HepG2 (cell line): ENCODE data around the gene BCAT1.

Experiments used
- ASH2L ChIP-seq: fragments of 300-600, 200-600 bp; sonication (generic); IDR thresholded peaks from 2 replicates; pipeline ENCODE4 v1.7.0; 2017; ENCODE audit warnings: low read depth, mild to moderate bottlenecking, moderate library complexity, mixed read lengths, low read length; ENCODE audit not compliant: insufficient read length
- HNRNPH1 ChIP-seq: fragments of 200-400 bp; formaldehyde crosslinking; optimal IDR thresholded peaks from 2 replicates; pipeline ENCODE3; 2017; ENCODE audit warnings: mild to moderate bottlenecking, low read depth, low read length
- PHF20 ChIP-seq: sonication (generic); formaldehyde crosslinking; IDR thresholded peaks from 2 replicates; pipeline ENCODE4 v1.5.0; 2020; ENCODE audit warnings: mild to moderate bottlenecking, missing genetic modification reagents
- RFX3 ChIP-seq: IDR thresholded peaks from 2 replicates; pipeline ENCODE4 v1.6.1; 2016; ENCODE audit warnings: missing biosample characterization, missing genetic modification reagents

- no peak for TF ChIP-seq ASH2L
- TF ChIP-seq RFX3 (CRISPR knock-in tag): no peak
- no peak for TF ChIP-seq HNRNPH1
- no peak for TF ChIP-seq PHF20 (CRISPR knock-in tag)
Observed at GRCh38 chr12:24797901-24798300, 151.0 kb downstream of the BCAT1 start.
